ENCODE measurements around the gene GRIP2. TPM values are rescaled to one million over a fixed set of nuclear protein-coding genes. Genes with fewer than 3 reads are reported as not detected.
A peak's percentile ranks its signal among the peaks of the same experiment; 100 is the strongest.

Gene GRIP2
- total RNA-seq, 1 donor from 2014 or later: not detected

- no peaks in the 10 kb centered on the region for H4K20me1 ChIP-seq (ENCODE audit: low read depth)
- H3K27ac ChIP-seq: no peak overlapping the region
- peaks cover 8% of the 10 kb centered on the region for H3K27me3 ChIP-seq
- H3K79me2 ChIP-seq (ENCODE audit: low read depth): no peaks in the 10 kb centered on the region
- no peak overlapping the region for H3K9ac ChIP-seq
- Mint-ChIP-seq H3K27ac (no peak overlapping the region), H3K36me3 (no peaks in the 10 kb centered on the region), H3K27me3 (ENCODE audit: insufficient read depth, low read depth) (peaks cover 16% of the 10 kb centered on the region), H3K4me1 (peaks cover 18% of the 10 kb centered on the region), H3K4me3 (no peak overlapping the region), H3K9me3 (no peaks in the 10 kb centered on the region)
- peak overlapping the region; percentile 90 for H2AFZ ChIP-seq (replicated peaks)
- peak; percentile 88 for DNase-seq (ENCODE audit: low spot score)
- no peaks in the 10 kb centered on the region for H3K9me3 ChIP-seq (ENCODE audit: low read depth)
- H3K4me2 ChIP-seq: no peak overlapping the region
- no peaks in the 10 kb centered on the region for H3F3A ChIP-seq (ENCODE audit: low read depth)
- TF ChIP-seq EZH2 (IDR thresholded peaks at IDR 0.05): no peak
- TF ChIP-seq CTCF (IDR thresholded peaks at IDR 0.05): peak; percentile 77
- TF ChIP-seq EZH2phosphoT487 (IDR thresholded peaks at IDR 0.05): no peak
- H3K4me3 ChIP-seq: no peak overlapping the region
- no peaks in the 10 kb centered on the region for H3K4me1 ChIP-seq
- no peaks in the 10 kb centered on the region for H3K36me3 ChIP-seq
These were observed 8.2 kb upstream of the GRIP2 start for GRCh38 chr3:14548321-14548729.

- no peaks in the 10 kb centered on the region for H3K9me3 Mint-ChIP-seq
- no peak overlapping the region for H3K27ac Mint-ChIP-seq
- Histone ChIP-seq H3K79me2 (ENCODE audit: low read depth) (no peaks in the 10 kb centered on the region), H3K4me2 (no peak overlapping the region), H2AFZ (replicated peaks) (no peak overlapping the region), H3K4me1 (no peaks in the 10 kb centered on the region), H3K4me3 (no peak overlapping the region), H3K27ac (no peak overlapping the region), H3K36me3 (no peaks in the 10 kb centered on the region), H3K27me3 (peaks cover 8% of the 10 kb centered on the region), H3K9me3 (ENCODE audit: low read depth) (no peaks in the 10 kb centered on the region), H4K20me1 (ENCODE audit: low read depth) (no peaks in the 10 kb centered on the region), H3K9ac (no peak overlapping the region), H3F3A (ENCODE audit: low read depth) (no peaks in the 10 kb centered on the region)
- TF ChIP-seq CTCF (IDR thresholded peaks at IDR 0.05) (no peak), EZH2phosphoT487 (IDR thresholded peaks at IDR 0.05) (no peak), EZH2 (IDR thresholded peaks at IDR 0.05) (no peak)
- H3K36me3 Mint-ChIP-seq: no peaks in the 10 kb centered on the region
- H3K4me3 Mint-ChIP-seq: no peak overlapping the region
- peaks cover 20% of the 10 kb centered on the region for H3K4me1 Mint-ChIP-seq
- peaks cover 20% of the 10 kb centered on the region for H3K27me3 Mint-ChIP-seq (ENCODE audit: insufficient read depth, low read depth)
- DNase-seq (ENCODE audit: low spot score): no peak
These were observed 7.6 kb upstream of the GRIP2 start for GRCh38 chr3:14547693-14548092.

DNA sequence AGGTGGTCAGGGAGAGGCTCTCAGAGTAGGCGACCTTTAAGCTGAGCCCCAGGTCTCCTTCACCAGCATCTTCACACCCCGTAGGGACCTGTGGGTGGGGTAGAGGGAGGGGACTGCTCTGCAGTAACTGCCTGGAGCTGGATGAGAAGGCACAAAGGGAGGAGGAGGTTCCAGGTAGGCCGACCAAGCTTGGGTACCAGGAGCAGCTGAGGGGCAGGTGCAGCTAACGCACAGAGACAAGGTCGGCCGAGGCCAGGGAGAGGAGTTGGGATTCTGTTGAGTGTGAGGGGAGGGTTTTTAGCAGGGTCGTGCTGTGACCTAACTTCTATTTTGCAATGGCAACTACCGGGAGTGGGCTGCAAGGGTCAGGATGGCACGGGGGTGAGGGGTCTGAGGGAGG is 5.9 kb upstream of the GRIP2 start:
- peaks cover 15% of the 10 kb centered on the region for H3K27me3 Mint-ChIP-seq (ENCODE audit: insufficient read depth, low read depth)
- Histone ChIP-seq H3K4me3 (no peak overlapping the region), H3K4me1 (no peaks in the 10 kb centered on the region), H3K27me3 (peaks cover 8% of the 10 kb centered on the region), H2AFZ (replicated peaks) (no peak overlapping the region), H3K36me3 (no peaks in the 10 kb centered on the region), H4K20me1 (ENCODE audit: low read depth) (no peaks in the 10 kb centered on the region), H3K27ac (no peak overlapping the region), H3K79me2 (ENCODE audit: low read depth) (no peaks in the 10 kb centered on the region), H3K4me2 (no peak overlapping the region), H3K9ac (no peak overlapping the region), H3F3A (ENCODE audit: low read depth) (no peaks in the 10 kb centered on the region), H3K9me3 (ENCODE audit: low read depth) (no peaks in the 10 kb centered on the region)
- peak overlapping the region; percentile 35 for H3K27ac Mint-ChIP-seq
- DNase-seq (ENCODE audit: low spot score): no peak
- no peak overlapping the region for H3K4me3 Mint-ChIP-seq
- no peak for TF ChIP-seq CTCF (IDR thresholded peaks at IDR 0.05)
- no peak for TF ChIP-seq EZH2 (IDR thresholded peaks at IDR 0.05)
- no peak for TF ChIP-seq EZH2phosphoT487 (IDR thresholded peaks at IDR 0.05)
- H3K4me1 Mint-ChIP-seq: peaks cover 16% of the 10 kb centered on the region
- no peaks in the 10 kb centered on the region for H3K9me3 Mint-ChIP-seq
- no peaks in the 10 kb centered on the region for H3K36me3 Mint-ChIP-seq
